HepG2 (cell line): ENCODE measurements around the gene ITGB2. TPM values are rescaled to one million over a fixed set of nuclear protein-coding genes. Genes with fewer than 3 reads are reported as not detected.

ENCODE experiments used
- AKAP8 ChIP-seq: sonication (generic); formaldehyde crosslinking; IDR thresholded peaks from 2 replicates; pipeline ENCODE4 v1.5.1; 2020; ENCODE audit warnings: mild to moderate bottlenecking, missing genetic modification reagents
- CREM ChIP-seq, 2 experiments: sonication (generic) in 1 of 2; formaldehyde crosslinking in 1 of 2; IDR thresholded peaks; 2 replicates each; pipeline versions ENCODE4 v1.4.0 to v1.6.1; 2016 to 2020; ENCODE audit warnings: antibody characterized with exemption in 1 of 2, mild to moderate bottlenecking in 1 of 2, missing genetic modification reagents in 1 of 2
- DMAP1 ChIP-seq: IDR thresholded peaks from 2 replicates; pipeline ENCODE4 v1.6.1; 2016
- EEA1 ChIP-seq: sonication (generic); formaldehyde crosslinking; IDR thresholded peaks from 2 replicates; pipeline ENCODE4 v1.5.1; 2020; ENCODE audit warnings: mild to moderate bottlenecking, missing genetic modification reagents, borderline replicate concordance
- IRF2 ChIP-seq: IDR thresholded peaks from 2 replicates; pipeline ENCODE4 v1.6.1; 2018; ENCODE audit warnings: missing genetic modification reagents, missing compliant biosample characterization
- IRF9 ChIP-seq: sonication (generic); formaldehyde crosslinking; IDR thresholded peaks from 2 replicates; pipeline ENCODE4 v1.8.0; 2022; ENCODE audit warnings: missing genetic modification reagents, mild to moderate bottlenecking, borderline replicate concordance
- JDP2 ChIP-seq: sonication (generic); formaldehyde crosslinking; IDR thresholded peaks from 2 replicates; pipeline ENCODE4 v1.8.1; 2022; ENCODE audit warnings: missing genetic modification reagents, borderline replicate concordance
- MTF2 ChIP-seq: sonication (generic); formaldehyde crosslinking; IDR thresholded peaks from 2 replicates; pipeline ENCODE4 v1.5.0; 2020; ENCODE audit warnings: missing genetic modification reagents, borderline replicate concordance
- MXD3 ChIP-seq: IDR thresholded peaks from 2 replicates; pipeline ENCODE4 v1.6.1; 2016; ENCODE audit warnings: mild to moderate bottlenecking, missing biosample characterization, missing genetic modification reagents
- NR1H2 ChIP-seq: sonication (generic); formaldehyde crosslinking; IDR thresholded peaks from 2 replicates; pipeline ENCODE4 v1.8.1; 2022; ENCODE audit warnings: low read depth, missing genetic modification reagents, borderline replicate concordance
- PTBP1 ChIP-seq: fragments of 200-400 bp; formaldehyde crosslinking; IDR thresholded peaks from 2 replicates; pipeline ENCODE4 v1.6.1; 2018; ENCODE audit warnings: low read length, low read depth; ENCODE audit not compliant: poor library complexity, severe bottlenecking
- RNF2 ChIP-seq: fragments of 450-650 bp; conservative IDR thresholded peaks from 2 replicates; pipeline ENCODE4 v1.6.1; 2016; ENCODE audit warnings: low read depth
- SMAD9 ChIP-seq: sonication (generic); formaldehyde crosslinking; IDR thresholded peaks from 2 replicates; pipeline ENCODE4 v1.5.1; 2020; ENCODE audit warnings: mild to moderate bottlenecking, missing genetic modification reagents
- SP1 ChIP-seq, 2 experiments: fragments of 450-650 bp in 1 of 2; sonication (generic) in 1 of 2; formaldehyde crosslinking in 1 of 2; IDR thresholded peaks; 2 replicates each; pipeline versions ENCODE4 v1.4.0 to v1.6.1; 2016 to 2020; ENCODE audit warnings: missing genetic modification reagents in 1 of 2
- TCF7 ChIP-seq: sonication (generic); IDR thresholded peaks from 2 replicates; pipeline ENCODE4 v1.6.1; 2016; ENCODE audit warnings: antibody characterized with exemption, low read depth
- ZNF234 ChIP-seq: sonication (generic); formaldehyde crosslinking; conservative IDR thresholded peaks from 2 replicates; pipeline ENCODE4 v1.5.1; 2020; ENCODE audit warnings: mild to moderate bottlenecking, missing genetic modification reagents
- ZNF253 ChIP-seq: sonication (generic); formaldehyde crosslinking; IDR thresholded peaks from 2 replicates; pipeline ENCODE4 v1.8.0; 2022; ENCODE audit warnings: mild to moderate bottlenecking, missing genetic modification reagents, borderline replicate concordance
- ZNF687 ChIP-seq: sonication (generic); formaldehyde crosslinking; IDR thresholded peaks from 2 replicates; pipeline ENCODE4 v1.5.1; 2020; ENCODE audit warnings: mild to moderate bottlenecking, missing genetic modification reagents, moderate library complexity
- ZNF746 ChIP-seq: sonication (generic); formaldehyde crosslinking; IDR thresholded peaks from 2 replicates; pipeline ENCODE4 v1.8.0; 2022; ENCODE audit warnings: mild to moderate bottlenecking, missing genetic modification reagents
- ZNF747 ChIP-seq: sonication (generic); formaldehyde crosslinking; IDR thresholded peaks from 2 replicates; pipeline ENCODE4 v1.8.1; 2023; ENCODE audit warnings: missing genetic modification reagents, mild to moderate bottlenecking, borderline replicate concordance
- polyA plus RNA-seq, 8 experiments: library from polyadenylated mRNA; depleted of rRNA in 3 of 8; stranded (reverse) in 7 of 8; unstranded in 1 of 8; fragments of >200 nt; fragmentation: Illumina TruSeq in 4 of 8; extraction: Trizol in 4 of 8; gene quantifications; 2 replicates each; pipeline versions ENCODE4 v1.2.1 to v1.2.3, GENCODE V29; 2011 to 2016; ENCODE audit warnings: low read depth in 4 of 8, missing spikeins in 1 of 8, mixed read lengths in 1 of 8; ENCODE audit not compliant: insufficient read depth in 1 of 8
- total RNA-seq, 5 experiments: library from RNA; depleted of rRNA; stranded (reverse); fragments of >200 nt; fragmentation: Illumina TruSeq; extraction: Trizol; gene quantifications; 2 replicates each; pipeline ENCODE4 v1.2.3, GENCODE V29; 2016; ENCODE audit warnings: low read depth in 1 of 5
- TF ChIP-seq, protein P1 (sequence below): sonication (generic); formaldehyde crosslinking; IDR thresholded peaks from 2 replicates; pipeline ENCODE4 v1.4.0; 2020; ENCODE audit warnings: mild to moderate bottlenecking, missing genetic modification reagents
- TF ChIP-seq, protein P2 (sequence below): sonication (generic); formaldehyde crosslinking; IDR thresholded peaks from 2 replicates; pipeline ENCODE4 v1.4.0; 2020; ENCODE audit warnings: mild to moderate bottlenecking, missing genetic modification reagents

Gene ITGB2
- total and polyA plus RNA-seq, 2 of the 13 experiments (the other 11 are each of a cell fraction or from before 2014, with no cell fraction given) = 4.2 to 18.0 TPM

- TF ChIP-seq ZNF687 (CRISPR knock-in tag) = peak; percentile 85
- TF ChIP-seq ZNF234 (CRISPR knock-in tag) = no peak
- TF ChIP-seq PTBP1 = no peak
- TF ChIP-seq, protein P1, sequence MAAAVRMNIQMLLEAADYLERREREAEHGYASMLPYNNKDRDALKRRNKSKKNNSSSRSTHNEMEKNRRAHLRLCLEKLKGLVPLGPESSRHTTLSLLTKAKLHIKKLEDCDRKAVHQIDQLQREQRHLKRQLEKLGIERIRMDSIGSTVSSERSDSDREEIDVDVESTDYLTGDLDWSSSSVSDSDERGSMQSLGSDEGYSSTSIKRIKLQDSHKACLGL (CRISPR knock-in tag) = no peak
- TF ChIP-seq ZNF746 (CRISPR knock-in tag) = no peak
- TF ChIP-seq NR1H2 = no peak
- no peak for TF ChIP-seq JDP2 (CRISPR knock-in tag)
- peak; percentile 56; the same call in 1 of the 2 replicates for TF ChIP-seq AKAP8 (CRISPR knock-in tag)
- no peak for TF ChIP-seq IRF2
- peak; percentile 41; the same call in 1 of the 2 replicates for TF ChIP-seq RNF2
- no peak for TF ChIP-seq MXD3 (CRISPR knock-in tag)
- TF ChIP-seq TCF7 = no peak
- no peak for TF ChIP-seq ZNF747
- TF ChIP-seq MTF2 = peak; percentile 31; the same call in 1 of the 2 replicates
- TF ChIP-seq ZNF253 = no peak
- no peak for TF ChIP-seq IRF9 (CRISPR knock-in tag)
- TF ChIP-seq CREM (IDR thresholded peaks at IDR 0.05) = no peak
- no peak for TF ChIP-seq CREM (CRISPR knock-in tag; IDR thresholded peaks at IDR 0.05)
- TF ChIP-seq EEA1 (CRISPR knock-in tag) = no peak
- no peak for TF ChIP-seq DMAP1 (CRISPR knock-in tag)
- no peak for TF ChIP-seq SP1 (IDR thresholded peaks at IDR 0.05)
- TF ChIP-seq SP1 (CRISPR knock-in tag; IDR thresholded peaks at IDR 0.05) = no peak
- no peak for TF ChIP-seq SMAD9
- TF ChIP-seq, protein P2, sequence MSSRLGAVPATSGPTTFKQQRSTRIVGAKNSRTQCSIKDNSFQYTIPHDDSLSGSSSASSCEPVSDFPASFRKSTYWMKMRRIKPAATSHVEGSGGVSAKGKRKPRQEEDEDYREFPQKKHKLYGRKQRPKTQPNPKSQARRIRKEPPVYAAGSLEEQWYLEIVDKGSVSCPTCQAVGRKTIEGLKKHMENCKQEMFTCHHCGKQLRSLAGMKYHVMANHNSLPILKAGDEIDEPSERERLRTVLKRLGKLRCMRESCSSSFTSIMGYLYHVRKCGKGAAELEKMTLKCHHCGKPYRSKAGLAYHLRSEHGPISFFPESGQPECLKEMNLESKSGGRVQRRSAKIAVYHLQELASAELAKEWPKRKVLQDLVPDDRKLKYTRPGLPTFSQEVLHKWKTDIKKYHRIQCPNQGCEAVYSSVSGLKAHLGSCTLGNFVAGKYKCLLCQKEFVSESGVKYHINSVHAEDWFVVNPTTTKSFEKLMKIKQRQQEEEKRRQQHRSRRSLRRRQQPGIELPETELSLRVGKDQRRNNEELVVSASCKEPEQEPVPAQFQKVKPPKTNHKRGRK (CRISPR knock-in tag) = no peak
Observed at GRCh38 chr21:44836666-44837471, 83.8 kb downstream of the ITGB2 start (continued).
